A204.1 (cell line): ENCODE results near the gene RHOG.

ENCODE experiments used
- FAIRE-seq: peaks from 2 replicates; lab custom pipeline; 2012; peaks lifted over from hg19 to GRCh38; lab: Jason Lieb, UNC

RHOG gene

GRCh38 chr11:3859373-3859881 is 18.7 kb upstream of the RHOG start:
- FAIRE-seq = no peak

- FAIRE-seq = no peak
Observed at GRCh38 chr11:3857628-3858027, 16.9 kb upstream of the RHOG start.

GRCh38 chr11:3856856-3857553 is 16.2 kb upstream of the RHOG start:
- no peak for FAIRE-seq

GRCh38 chr11:3855808-3856491 is 15.2 kb upstream of the RHOG start:
- no peak for FAIRE-seq

- FAIRE-seq = peak; percentile 30
Observed at GRCh38 chr11:3854977-3855807, 14.4 kb upstream of the RHOG start, which contains the start of gene STIM1. Gene STIM1 (plus strand): TSS chr11:3855664. CDS start chr11:3856271, 607 bp downstream.

GRCh38 chr11:3854660-3854976 is 13.9 kb upstream of the RHOG start:
- no peak for FAIRE-seq

- no peak for FAIRE-seq
Observed at GRCh38 chr11:3853899-3854659, 13.3 kb upstream of the RHOG start.

GRCh38 chr11:3853545-3853842 is 12.7 kb upstream of the RHOG start:
- no peak for FAIRE-seq

- FAIRE-seq = peak; percentile 27
Observed at GRCh38 chr11:3849297-3849874, 8.6 kb upstream of the RHOG start.

GRCh38 chr11:3845670-3846069 is 4.9 kb upstream of the RHOG start:
- FAIRE-seq = no peak

- no peak for FAIRE-seq
Observed at GRCh38 chr11:3845246-3845645, 4.5 kb upstream of the RHOG start.

GRCh38 chr11:3843326-3843725 is 2.6 kb upstream of the RHOG start:
- FAIRE-seq = no peak

GRCh38 chr11:3841426-3842350 is 929 bp upstream of the RHOG start:
- no peak for FAIRE-seq

GRCh38 chr11:3840004-3840869 is 522 bp downstream of the RHOG start:
- no peak for FAIRE-seq

GRCh38 chr11:3838504-3838903 is 2.3 kb downstream of the RHOG start:
- no peak for FAIRE-seq

- no peak for FAIRE-seq
Observed at GRCh38 chr11:3837793-3838192, 3.0 kb downstream of the RHOG start.

- no peak for FAIRE-seq
Observed at GRCh38 chr11:3836903-3837302, 3.9 kb downstream of the RHOG start.

GRCh38 chr11:3835751-3836150 is 5.0 kb downstream of the RHOG start:
- FAIRE-seq = no peak

GRCh38 chr11:3834664-3835461 is 5.9 kb downstream of the RHOG start:
- FAIRE-seq = no peak
